Measurements from ENCODE around the gene ROCK2. TPM values are rescaled to one million over a fixed set of nuclear protein-coding genes. Genes with fewer than 3 reads are reported as not detected.
"Not testable (repeated sequence)": the region's sequence is repeated elsewhere in the genome, so short reads cannot be mapped to it uniquely, and the experiment has no call there.

ROCK2 gene
- total RNA-seq, 2 donors from 2014 or later: 85.8 to 96.6 TPM

DNA sequence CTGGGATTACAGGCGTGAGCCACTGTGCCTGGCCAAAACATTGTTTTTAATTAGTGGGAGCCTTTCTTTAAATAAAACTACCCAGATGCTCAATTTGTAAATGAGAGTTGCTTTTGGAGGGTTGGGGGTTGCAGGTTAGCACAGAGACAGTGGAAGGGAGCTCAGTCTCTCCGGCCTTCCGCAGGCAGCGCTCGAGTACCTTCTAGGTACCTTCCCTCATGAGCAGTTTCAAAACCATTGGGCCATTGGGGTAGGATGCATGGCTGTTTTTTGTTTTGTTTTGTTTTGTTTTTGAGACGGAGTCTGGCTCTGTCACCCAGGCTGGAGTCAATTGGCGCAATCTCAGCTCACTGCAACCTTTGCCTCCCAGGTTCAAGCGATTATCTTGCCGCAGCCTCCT, 170.2 kb downstream of the ROCK2 start:
- DNase-seq (ENCODE audit: low spot score): no peak
- Histone ChIP-seq H3K36me3 (no peaks in the 10 kb centered on the region), H3K4me3 (no peak overlapping the region), H3K27me3 (replicated peaks; ENCODE audit: insufficient read depth) (no peaks in the 10 kb centered on the region), H3K27ac (no peak overlapping the region), H3K4me1 (ENCODE audit: control insufficient read depth in 1 of 2, low read depth in 2 of 2) (no peaks in the 10 kb centered on the region), H3K9me3 (no peaks in the 10 kb centered on the region)
- ATAC-seq (ENCODE audit: insufficient number of reproducible peaks, low FRiP score, low read depth): no peak
- TF ChIP-seq, protein P1, sequence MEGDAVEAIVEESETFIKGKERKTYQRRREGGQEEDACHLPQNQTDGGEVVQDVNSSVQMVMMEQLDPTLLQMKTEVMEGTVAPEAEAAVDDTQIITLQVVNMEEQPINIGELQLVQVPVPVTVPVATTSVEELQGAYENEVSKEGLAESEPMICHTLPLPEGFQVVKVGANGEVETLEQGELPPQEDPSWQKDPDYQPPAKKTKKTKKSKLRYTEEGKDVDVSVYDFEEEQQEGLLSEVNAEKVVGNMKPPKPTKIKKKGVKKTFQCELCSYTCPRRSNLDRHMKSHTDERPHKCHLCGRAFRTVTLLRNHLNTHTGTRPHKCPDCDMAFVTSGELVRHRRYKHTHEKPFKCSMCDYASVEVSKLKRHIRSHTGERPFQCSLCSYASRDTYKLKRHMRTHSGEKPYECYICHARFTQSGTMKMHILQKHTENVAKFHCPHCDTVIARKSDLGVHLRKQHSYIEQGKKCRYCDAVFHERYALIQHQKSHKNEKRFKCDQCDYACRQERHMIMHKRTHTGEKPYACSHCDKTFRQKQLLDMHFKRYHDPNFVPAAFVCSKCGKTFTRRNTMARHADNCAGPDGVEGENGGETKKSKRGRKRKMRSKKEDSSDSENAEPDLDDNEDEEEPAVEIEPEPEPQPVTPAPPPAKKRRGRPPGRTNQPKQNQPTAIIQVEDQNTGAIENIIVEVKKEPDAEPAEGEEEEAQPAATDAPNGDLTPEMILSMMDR (IDR thresholded peaks at IDR 0.05): no peak

DNA sequence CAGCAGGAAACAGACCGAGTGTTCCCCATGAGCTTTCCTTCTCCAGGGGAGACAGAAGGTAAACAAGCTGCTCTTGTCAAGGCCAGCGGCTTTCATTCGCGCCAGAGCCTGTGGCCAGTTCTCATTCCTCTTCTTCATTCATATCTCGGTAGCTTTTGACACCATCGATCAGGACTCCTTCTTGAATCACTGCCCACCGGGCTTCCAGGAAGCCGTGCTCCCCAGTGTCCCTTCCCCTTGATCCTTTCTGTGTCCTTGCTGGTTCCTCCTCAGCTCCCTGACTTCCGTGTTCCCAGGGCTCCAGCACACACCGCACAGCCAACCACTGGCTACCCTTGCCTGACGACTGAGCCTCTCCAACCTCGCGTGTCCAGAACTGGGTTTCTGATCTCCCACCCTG, 175.1 kb downstream of the ROCK2 start:
- H3K27ac ChIP-seq: no peak overlapping the region
- H3K36me3 ChIP-seq: no peaks in the 10 kb centered on the region
- TF ChIP-seq, protein P1 (IDR thresholded peaks at IDR 0.05): no peak
- H3K4me3 ChIP-seq: peak overlapping the region; percentile 31
- ATAC-seq (ENCODE audit: insufficient number of reproducible peaks, low FRiP score, low read depth): no peak
- H3K4me1 ChIP-seq (ENCODE audit: control insufficient read depth in 1 of 2, low read depth in 2 of 2): no peaks in the 10 kb centered on the region
- no peak for DNase-seq (ENCODE audit: low spot score)
- no peaks in the 10 kb centered on the region for H3K9me3 ChIP-seq
- no peaks in the 10 kb centered on the region for H3K27me3 ChIP-seq (replicated peaks; ENCODE audit: insufficient read depth)

DNA sequence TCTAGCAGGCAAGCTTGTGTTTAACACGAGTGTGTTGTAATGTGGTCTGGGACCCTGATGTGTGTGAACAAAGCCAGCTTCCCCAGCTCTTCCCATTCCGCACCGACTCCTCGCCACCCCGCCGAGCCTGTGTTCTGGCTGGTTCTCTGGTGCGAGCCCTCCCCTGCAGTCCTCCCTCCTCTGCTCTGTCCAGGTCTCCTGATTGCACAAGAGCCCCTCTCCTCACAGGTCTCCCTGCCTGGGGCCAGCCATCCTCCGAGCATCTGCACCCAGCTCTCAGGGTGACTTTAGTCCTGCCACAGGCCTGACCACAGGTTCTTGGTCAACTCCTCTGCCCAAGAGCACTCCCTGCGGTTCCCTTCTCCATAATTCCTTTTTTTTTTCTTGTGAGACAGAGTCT, 175.9 kb downstream of the ROCK2 start:
- ATAC-seq (ENCODE audit: insufficient number of reproducible peaks, low FRiP score, low read depth) (no peak), DNase-seq (ENCODE audit: low spot score) (no peak)
- Histone ChIP-seq H3K27ac (no peak overlapping the region), H3K4me1 (ENCODE audit: control insufficient read depth in 1 of 2, low read depth in 2 of 2) (no peaks in the 10 kb centered on the region), H3K4me3 (no peak overlapping the region), H3K27me3 (replicated peaks; ENCODE audit: insufficient read depth) (no peaks in the 10 kb centered on the region), H3K36me3 (no peaks in the 10 kb centered on the region), H3K9me3 (no peaks in the 10 kb centered on the region)
- TF ChIP-seq, protein P1 (IDR thresholded peaks at IDR 0.05): no peak

DNA sequence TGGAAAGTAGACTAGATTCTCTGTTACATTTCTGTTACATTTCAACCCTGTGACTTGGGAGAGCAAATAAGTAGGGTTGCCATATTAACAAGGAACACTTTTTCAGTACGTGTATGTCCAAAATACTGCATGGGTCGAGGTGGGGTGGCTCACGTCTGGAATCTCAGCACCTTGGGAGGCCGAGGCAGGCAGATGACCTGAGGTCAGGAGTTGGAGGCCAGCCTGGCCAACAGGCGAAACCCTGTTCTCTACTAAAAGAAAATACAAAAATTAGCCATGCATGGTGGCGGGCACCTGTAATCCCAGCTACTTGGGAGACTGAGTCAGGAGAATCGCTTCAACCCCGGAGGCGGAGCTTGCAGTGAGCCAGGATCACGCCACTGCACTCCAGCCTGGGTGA, 178.0 kb downstream of the ROCK2 start:
- TF ChIP-seq, protein P1 (IDR thresholded peaks at IDR 0.05): no peak
- no peak for ATAC-seq (ENCODE audit: insufficient number of reproducible peaks, low FRiP score, low read depth)

DNA sequence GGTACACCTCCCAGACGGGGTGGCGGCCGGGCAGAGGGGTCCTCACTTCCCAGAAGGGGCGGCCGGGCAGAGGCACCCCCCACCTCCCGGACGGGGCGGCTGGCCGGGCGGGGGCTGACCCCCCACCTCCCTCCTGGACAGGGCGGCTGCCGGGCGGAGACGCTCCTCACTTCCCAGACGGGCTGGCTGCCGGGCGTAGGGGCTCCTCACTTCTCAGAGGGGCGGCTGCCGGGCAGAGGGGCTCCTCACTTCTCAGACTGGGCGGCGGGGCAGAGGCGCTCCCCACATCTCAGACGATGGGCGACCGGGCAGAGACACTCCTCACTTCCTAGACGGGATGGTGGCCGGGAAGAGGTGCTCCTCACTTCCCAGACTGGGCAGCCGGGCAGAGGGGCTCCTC, 179.4 kb downstream of the ROCK2 start:
- H3K4me1 ChIP-seq (ENCODE audit: control insufficient read depth in 1 of 2, low read depth in 2 of 2); ATAC-seq (ENCODE audit: insufficient number of reproducible peaks, low FRiP score, low read depth); H3K9me3 ChIP-seq; H3K4me3 ChIP-seq; H3K27ac ChIP-seq; H3K36me3 ChIP-seq; DNase-seq (ENCODE audit: low spot score); H3K27me3 ChIP-seq (replicated peaks; ENCODE audit: insufficient read depth): not testable (repeated sequence)

More for the DNA sequence above, 178.0 kb downstream of the ROCK2 start:
- Histone ChIP-seq H3K36me3 (peaks cover 6% of the 10 kb centered on the region), H3K4me3 (no peak overlapping the region), H3K27ac (no peak overlapping the region), H3K4me1 (ENCODE audit: control insufficient read depth in 1 of 2, low read depth in 2 of 2) (no peaks in the 10 kb centered on the region), H3K9me3 (no peaks in the 10 kb centered on the region), H3K27me3 (replicated peaks; ENCODE audit: insufficient read depth) (no peaks in the 10 kb centered on the region)
- DNase-seq (ENCODE audit: low spot score): no peak

All from thoracic aorta (tissue), 2 donors.